Ureter (tissue), 1 donor: Measurements from ENCODE around the gene OR6F1. TPM values are rescaled to one million over a fixed set of nuclear protein-coding genes. Genes with fewer than 3 reads are reported as not detected.

Experiments used
- total RNA-seq: library from RNA; stranded (reverse); gene quantifications from one replicate; pipeline ENCODE4 v1.2.4, GENCODE V29; 2023
- donor health status: DM: yes; HTN: yes; CAD: no.

Gene OR6F1
- total RNA-seq, 1 donor from 2014 or later, result not detected

Other genes with a start within 250 kb of the OR6F1 start
- gene OR2C3, start 180.2 kb downstream of the OR6F1 start, total RNA-seq, result 0.08 TPM
- gene GCSAML, start 167.5 kb downstream of the OR6F1 start, total RNA-seq, result 0.91 TPM
- not detected for gene OR2G2, start 128.3 kb downstream of the OR6F1 start, total RNA-seq
- gene OR2G3, start 111.1 kb downstream of the OR6F1 start, total RNA-seq, result not detected
- gene OR13G1, start 36.9 kb downstream of the OR6F1 start, total RNA-seq, result not detected
- gene OR14K1, start 22.0 kb upstream of the OR6F1 start, total RNA-seq, result not detected
- gene OR14A2, start 31.5 kb upstream of the OR6F1 start, total RNA-seq, result not detected
- not detected for gene OR1C1, start 43.9 kb upstream of the OR6F1 start, total RNA-seq
- not detected for gene OR14A16, start 107.5 kb upstream of the OR6F1 start, total RNA-seq
- gene OR11L1, start 125.2 kb upstream of the OR6F1 start, total RNA-seq, result not detected
- gene TRIM58, start 140.5 kb upstream of the OR6F1 start, total RNA-seq, result 0.42 TPM
- gene OR2W3, start 178.9 kb upstream of the OR6F1 start, total RNA-seq, result not detected
- not detected for gene OR2T8, start 203.6 kb upstream of the OR6F1 start, total RNA-seq
- not detected for gene OR2AJ1, start 208.2 kb upstream of the OR6F1 start, total RNA-seq
- not detected for gene OR2L8, start 232.2 kb upstream of the OR6F1 start, total RNA-seq
- gene OR2AK2, start 248.6 kb upstream of the OR6F1 start, total RNA-seq, result not detected